Mucosa of descending colon (tissue), 3 donors: Measurements from ENCODE around the gene PFKFB3. TPM values are rescaled to one million over a fixed set of nuclear protein-coding genes. Genes with fewer than 3 reads are reported as not detected.

Source experiments
- ATAC-seq: fragments of 200-7000 bp; cut with Tn5 transposase; one replicate; pipeline ENCODE4 v1.9.1; 2020; ENCODE audit warnings: mild to moderate bottlenecking, moderate library complexity
- DNase-seq, 3 donors: peaks; one replicate each; pipeline ENCODE4 v3.0.0-alpha.2; 2020
- H3K36me3 ChIP-seq: fragments of 200-600 bp; one replicate; pipeline ENCODE4 v1.8.0; 2021; ENCODE audit warnings: low read depth, mild to moderate bottlenecking
- H3K4me1 ChIP-seq: fragments of 200-600 bp; one replicate; pipeline ENCODE4 v1.8.0; 2021; ENCODE audit warnings: low read depth, mild to moderate bottlenecking
- H3K4me3 ChIP-seq: fragments of 200-600 bp; one replicate; pipeline ENCODE4 v1.8.0; 2021; ENCODE audit warnings: mild to moderate bottlenecking
- H3K9me3 ChIP-seq: fragments of 200-600 bp; one replicate; pipeline ENCODE4 v1.8.0; 2021; ENCODE audit warnings: mild to moderate bottlenecking
- CTCF ChIP-seq: fragments of 200-600 bp; IDR thresholded peaks from one replicate; pipeline ENCODE4 v1.8.0; 2022; ENCODE audit warnings: antibody characterized with exemption, mild to moderate bottlenecking
- intact Hi-C, 2 donors: fragments of 100-400 bp; cut with DNase I in 1 of 2; cut with micrococcal nuclease in 1 of 2; formaldehyde crosslinking; loops; one replicate each; pipeline versions ENCODE4 v1.11.0 to v1.11.1; 2022; cut with DNase I, micrococcal nuclease
- total RNA-seq, 3 donors: library from RNA; stranded (reverse); fragmentation: NEBNext Ultra II Directional in 2 of 3; extraction: Animal tissue kit (Norgen Biotek cat#: 25700) in 2 of 3; gene quantifications; one replicate each; pipeline versions ENCODE4 v1.2.1 to v1.2.4, GENCODE V29; 2021 to 2023
- donor health status: DM: no; HTN: no; CAD: no; lungs with moderate emphysema.
- donor health status: DM: no; HTN: no; CAD: no.
- donor health status: DM: no; HTN: yes; CAD: no.

The PFKFB3 gene
- total RNA-seq, 3 donors from 2014 or later: 19.3 to 39.0 (median 21.7) TPM

- no peak for TF ChIP-seq CTCF
- DNase-seq (no peak), ATAC-seq (no peak)
- intact Hi-C loops: no loop called here
- Histone ChIP-seq H3K4me1 (peaks cover 24% of the 10 kb centered on the region), H3K9me3 (no peaks in the 10 kb centered on the region), H3K4me3 (no peak overlapping the region), H3K36me3 (no peaks in the 10 kb centered on the region)
Observed at GRCh38 chr10:6167456-6167855, 35.3 kb upstream of the PFKFB3 start.

- DNase-seq (no peak), ATAC-seq (no peak)
- Histone ChIP-seq H3K4me1 (peaks cover 18% of the 10 kb centered on the region), H3K9me3 (no peaks in the 10 kb centered on the region), H3K4me3 (no peak overlapping the region), H3K36me3 (no peaks in the 10 kb centered on the region)
- intact Hi-C loops: no loop called here
- TF ChIP-seq CTCF: no peak
Observed at GRCh38 chr10:6168084-6168483, 34.6 kb upstream of the PFKFB3 start.

- Histone ChIP-seq H3K4me3 (no peak overlapping the region), H3K4me1 (peaks cover 13% of the 10 kb centered on the region), H3K36me3 (no peaks in the 10 kb centered on the region), H3K9me3 (no peaks in the 10 kb centered on the region)
- intact Hi-C loops: no loop called here
- peak; percentile 60 for ATAC-seq
- DNase-seq: peak in 1 of 3 donors; percentile 56
- no peak for TF ChIP-seq CTCF
Observed at GRCh38 chr10:6170638-6171037, 32.1 kb upstream of the PFKFB3 start.

GRCh38 chr10:6171881-6172695, 30.6 kb upstream of the PFKFB3 start:
- Histone ChIP-seq H3K4me3 (no peak overlapping the region), H3K36me3 (no peaks in the 10 kb centered on the region), H3K4me1 (peaks cover 13% of the 10 kb centered on the region), H3K9me3 (no peaks in the 10 kb centered on the region)
- ATAC-seq (peak; percentile 49), DNase-seq (peak; percentile 25 to 72 (median 53))
- TF ChIP-seq CTCF: no peak
- intact Hi-C loops: no loop called here

GRCh38 chr10:6173203-6173602, 29.5 kb upstream of the PFKFB3 start:
- H3K4me1 ChIP-seq: peaks cover 13% of the 10 kb centered on the region
- DNase-seq (peak in 2 of 3 donors; percentile 43 to 55), ATAC-seq (peak; percentile 50)
- H3K4me3 ChIP-seq: no peak overlapping the region
- no peaks in the 10 kb centered on the region for H3K36me3 ChIP-seq
- no peak for TF ChIP-seq CTCF
- no peaks in the 10 kb centered on the region for H3K9me3 ChIP-seq
- intact Hi-C loops: no loop called here
